GM18507 (cell line): ENCODE data around the gene MMP24OS.
A peak's percentile ranks its signal among the peaks of the same experiment; 100 is the strongest.

Source experiments
- DNase-seq: peaks from one replicate; pipeline ENCODE4 v3.0.0; 2011; ENCODE audit warnings: low read depth; ENCODE audit not compliant: insufficient read length; ENCODE audit errors: extremely low spot score
- FAIRE-seq: peaks from 2 replicates; lab custom pipeline; 2011; peaks lifted over from hg19 to GRCh38; lab: Jason Lieb, UNC

The MMP24OS gene

GRCh38 chr20:35281506-35282101, 3.7 kb upstream of the MMP24OS start:
- no peak for FAIRE-seq
- DNase-seq: no peak

GRCh38 chr20:35280523-35280922, 2.6 kb upstream of the MMP24OS start:
- DNase-seq: no peak
- FAIRE-seq: no peak

GRCh38 chr20:35279533-35280174, 1.7 kb upstream of the MMP24OS start:
- FAIRE-seq (no peak), DNase-seq (no peak)

GRCh38 chr20:35279040-35279439, 1.1 kb upstream of the MMP24OS start:
- no peak for FAIRE-seq

GRCh38 chr20:35277127-35277526, 795 bp downstream of the MMP24OS start:
- DNase-seq (no peak), FAIRE-seq (no peak)

More at GRCh38 chr20:35279040-35279439, 1.1 kb upstream of the MMP24OS start:
- no peak for DNase-seq

GRCh38 chr20:35276408-35276807, 1.5 kb downstream of the MMP24OS start:
- FAIRE-seq (no peak), DNase-seq (no peak)

- FAIRE-seq: no peak
- no peak for DNase-seq
These were observed 2.1 kb downstream of the MMP24OS start for GRCh38 chr20:35275741-35276251.

DNA sequence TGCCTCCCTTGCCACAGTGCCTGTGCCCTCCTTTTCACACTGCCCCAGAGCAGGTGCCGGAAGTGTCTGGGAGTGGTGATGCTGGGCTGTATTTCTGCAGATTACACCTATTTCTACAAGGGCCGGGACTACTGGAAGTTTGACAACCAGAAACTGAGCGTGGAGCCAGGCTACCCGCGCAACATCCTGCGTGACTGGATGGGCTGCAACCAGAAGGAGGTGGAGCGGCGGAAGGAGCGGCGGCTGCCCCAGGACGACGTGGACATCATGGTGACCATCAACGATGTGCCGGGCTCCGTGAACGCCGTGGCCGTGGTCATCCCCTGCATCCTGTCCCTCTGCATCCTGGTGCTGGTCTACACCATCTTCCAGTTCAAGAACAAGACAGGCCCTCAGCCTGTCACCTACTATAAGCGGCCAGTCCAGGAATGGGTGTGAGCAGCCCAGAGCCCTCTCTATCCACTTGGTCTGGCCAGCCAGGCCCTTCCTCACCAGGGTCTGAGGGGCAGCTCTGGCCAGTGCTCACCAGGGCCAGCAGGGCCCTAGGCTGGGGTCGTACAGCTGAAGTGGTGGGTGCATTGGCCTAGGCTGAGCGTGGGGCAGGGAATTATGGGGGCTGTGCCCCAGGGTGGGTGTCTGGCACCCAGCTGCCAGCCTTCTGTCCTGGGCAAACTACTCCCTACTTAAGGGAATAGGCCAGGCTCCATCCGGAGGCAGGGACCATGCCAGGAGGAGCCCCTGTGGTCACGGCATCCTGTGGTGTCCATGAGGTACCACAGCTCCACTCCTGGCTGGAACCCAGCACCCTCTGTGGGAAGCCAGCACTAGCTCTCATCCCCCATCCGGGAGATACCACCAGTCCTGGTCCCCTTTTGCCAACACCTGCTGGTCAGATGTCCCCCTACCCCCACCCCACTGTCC, 3.5 kb downstream of the MMP24OS start:
- DNase-seq (no peak), FAIRE-seq (no peak)

DNA sequence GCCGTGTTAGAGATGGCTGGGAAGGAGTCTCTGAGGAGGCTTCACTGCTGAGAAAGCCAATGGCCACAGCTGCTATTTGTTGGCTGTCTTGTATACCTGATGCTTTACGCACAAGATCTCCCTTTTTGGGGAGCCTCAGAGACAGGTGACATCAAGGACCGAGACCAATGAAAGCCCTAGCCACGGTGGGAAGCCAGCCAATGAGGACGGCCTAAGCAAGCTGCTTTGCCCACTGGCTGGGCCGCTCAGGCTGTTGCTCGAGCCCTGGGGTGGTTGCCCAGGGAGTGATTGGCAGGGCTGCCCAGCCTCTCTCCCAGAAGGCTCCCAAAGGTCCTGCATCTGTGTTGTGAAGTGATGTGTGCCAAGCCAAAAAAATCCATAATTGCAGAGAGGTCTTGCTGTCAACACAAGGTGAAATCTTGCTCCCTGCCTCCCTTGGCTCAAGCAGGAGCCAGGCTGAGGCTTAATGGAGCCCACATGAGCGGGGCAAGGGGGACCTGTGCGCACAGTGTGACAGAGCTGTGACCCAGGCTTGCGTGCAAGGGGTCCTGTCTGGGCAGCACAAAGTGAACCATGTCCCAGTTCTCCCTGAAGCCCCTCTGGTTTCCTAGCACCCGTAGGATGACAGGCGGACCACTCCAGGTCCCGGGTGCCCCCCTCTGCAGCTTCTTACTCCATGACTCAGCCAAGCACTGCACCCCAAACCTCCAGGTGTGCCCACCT, 4.3 kb downstream of the MMP24OS start:
- DNase-seq: no peak
- no peak for FAIRE-seq

DNA sequence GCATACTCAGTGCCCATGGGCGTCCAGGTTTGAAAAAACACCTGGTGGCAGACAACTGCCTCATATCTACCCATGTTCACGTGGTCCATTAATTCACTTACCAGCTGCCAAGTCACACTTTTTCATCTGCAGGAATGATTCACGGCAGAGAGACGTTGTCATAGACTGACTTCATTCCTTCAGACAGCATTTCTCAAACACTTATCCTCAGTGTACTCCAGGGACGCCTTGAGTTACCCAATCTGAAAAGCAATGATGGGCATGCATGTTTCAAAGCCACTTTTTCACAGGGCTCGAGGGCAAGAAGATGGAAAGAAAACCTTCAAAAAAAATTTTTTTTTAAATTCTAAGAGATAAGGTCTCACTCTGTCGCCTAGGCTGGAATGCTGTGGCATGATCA, 6.0 kb downstream of the MMP24OS start:
- DNase-seq (no peak), FAIRE-seq (no peak)

DNA sequence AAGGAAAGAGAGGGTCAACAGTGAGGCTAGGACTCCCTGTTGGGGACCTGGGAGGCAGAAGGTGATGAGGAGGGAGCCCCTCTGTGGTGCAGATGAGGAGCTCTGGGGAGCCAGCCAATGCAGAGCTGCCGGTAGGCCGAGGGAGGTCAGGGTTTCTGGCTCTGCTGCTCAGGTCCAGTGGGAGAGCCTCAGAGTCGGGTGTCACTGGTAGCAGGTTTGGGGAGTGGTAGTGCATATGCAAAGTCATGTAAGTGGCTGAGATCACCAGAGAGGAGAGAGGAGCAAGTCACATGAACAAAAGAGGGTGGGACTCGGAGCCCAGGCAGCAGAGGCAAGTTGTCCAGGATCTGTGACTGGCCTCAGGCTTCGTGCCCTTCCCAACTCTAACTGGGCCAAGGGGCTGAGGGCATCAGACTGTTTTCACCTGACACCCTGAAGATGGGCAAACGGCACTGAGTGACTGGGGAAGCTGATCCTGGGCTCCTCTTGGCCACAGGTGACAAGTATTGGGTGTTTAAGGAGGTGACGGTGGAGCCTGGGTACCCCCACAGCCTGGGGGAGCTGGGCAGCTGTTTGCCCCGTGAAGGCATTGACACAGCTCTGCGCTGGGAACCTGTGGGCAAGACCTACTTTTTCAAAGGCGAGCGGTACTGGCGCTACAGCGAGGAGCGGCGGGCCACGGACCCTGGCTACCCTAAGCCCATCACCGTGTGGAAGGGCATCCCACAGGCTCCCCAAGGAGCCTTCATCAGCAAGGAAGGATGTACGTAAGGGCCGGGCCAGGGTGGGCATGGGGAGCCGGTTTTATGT, 6.6 kb downstream of the MMP24OS start:
- FAIRE-seq (no peak), DNase-seq (no peak)

GRCh38 chr20:35270021-35270902, 7.7 kb downstream of the MMP24OS start:
- DNase-seq (no peak), FAIRE-seq (no peak)

DNA sequence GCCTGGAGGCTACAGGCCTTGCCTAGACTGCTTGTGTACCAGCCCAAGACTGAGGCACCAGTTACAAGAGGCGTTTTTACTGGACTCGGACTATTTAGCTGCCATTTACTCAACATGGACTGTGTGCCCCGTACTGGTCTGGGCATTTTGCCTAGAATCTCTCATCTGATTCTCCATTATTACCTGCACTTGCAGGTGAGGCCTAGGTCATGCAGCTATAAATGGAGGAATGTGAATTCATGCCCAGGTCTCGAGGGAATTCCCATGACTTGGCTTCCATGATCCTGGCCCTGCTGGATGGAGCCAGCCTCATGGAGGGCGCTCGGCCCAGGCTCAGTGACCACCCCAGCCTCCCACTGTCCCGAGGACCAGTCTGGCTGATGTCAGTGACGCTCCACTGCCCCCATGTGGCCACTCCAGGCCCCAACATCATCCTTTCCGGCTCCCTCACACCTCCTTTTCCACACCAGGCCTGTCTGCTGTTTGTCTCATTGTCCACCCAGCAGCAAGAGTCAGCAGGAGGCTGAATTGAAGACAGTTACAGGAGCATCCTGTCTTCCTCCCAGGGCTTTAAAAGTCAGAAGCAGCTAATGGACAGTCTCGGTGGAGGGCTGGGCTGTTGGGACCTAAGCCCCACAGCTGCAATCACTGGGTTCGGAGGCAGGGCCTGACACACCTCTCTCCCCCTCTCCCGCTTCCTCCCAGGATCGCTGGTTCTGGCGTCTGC, 8.7 kb downstream of the MMP24OS start:
- DNase-seq (peak; percentile 54), FAIRE-seq (peak; percentile 52)

DNA sequence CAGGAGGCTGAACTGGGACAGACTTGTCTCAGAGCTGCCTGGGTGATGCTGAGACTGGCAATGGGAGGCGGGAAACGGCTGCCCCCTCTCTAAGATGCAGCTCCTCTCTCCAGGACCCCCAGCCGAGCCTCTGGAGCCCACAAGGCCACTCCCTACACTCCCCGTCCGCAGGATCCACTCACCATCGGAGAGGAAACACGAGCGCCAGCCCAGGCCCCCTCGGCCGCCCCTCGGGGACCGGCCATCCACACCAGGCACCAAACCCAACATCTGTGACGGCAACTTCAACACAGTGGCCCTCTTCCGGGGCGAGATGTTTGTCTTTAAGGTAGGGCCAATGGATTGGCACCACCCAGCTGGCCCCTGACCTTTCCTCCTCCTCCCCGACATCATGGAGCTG, 10.8 kb downstream of the MMP24OS start:
- FAIRE-seq (no peak), DNase-seq (no peak)

DNA sequence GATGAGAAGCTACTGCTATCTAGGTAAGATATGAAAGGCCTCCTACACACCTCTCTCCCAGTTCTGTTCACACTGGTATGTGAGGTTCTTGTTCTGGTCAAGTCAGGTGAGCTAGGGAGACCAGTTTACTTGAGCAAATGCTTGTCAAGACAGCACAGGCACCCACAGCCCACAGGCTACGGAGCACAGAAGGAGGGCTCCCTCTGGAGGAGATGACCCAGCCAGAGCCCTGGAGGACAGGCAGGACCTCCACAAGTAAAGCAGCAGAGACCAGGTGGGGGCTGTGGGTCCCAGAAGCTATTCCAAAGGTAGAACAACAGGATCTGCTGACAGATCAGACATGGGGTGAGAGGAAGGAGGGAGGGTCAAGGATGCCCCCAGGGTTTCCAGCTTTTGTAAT, 13.2 kb downstream of the MMP24OS start:
- DNase-seq: no peak
- no peak for FAIRE-seq

GRCh38 chr20:35263532-35264341, 14.2 kb downstream of the MMP24OS start:
- DNase-seq (no peak), FAIRE-seq (no peak)
